K562 (cell line): ENCODE measurements around the gene NUP188. TPM values are rescaled to one million over a fixed set of nuclear protein-coding genes. Genes with fewer than 3 reads are reported as not detected.

Experiments
- CHAMP1 ChIP-seq: fragments of 450-650 bp; IDR thresholded peaks from 2 replicates; pipeline ENCODE4 v1.6.1; 2016; ENCODE audit warnings: mild to moderate bottlenecking
- PCBP1 ChIP-seq: fragments of 200-400 bp; formaldehyde crosslinking; IDR thresholded peaks from 2 replicates; pipeline ENCODE4 v1.6.1; 2018; ENCODE audit warnings: mild to moderate bottlenecking, low read depth, low read length; ENCODE audit not compliant: poor library complexity, severe bottlenecking
- ZFP91 ChIP-seq: sonication (generic); formaldehyde crosslinking; IDR thresholded peaks from 2 replicates; pipeline ENCODE4 v1.8.0; 2022; ENCODE audit warnings: mild to moderate bottlenecking, missing genetic modification reagents
- ZNF263 ChIP-seq: sonication (generic); formaldehyde crosslinking; IDR thresholded peaks from 2 replicates; pipeline ENCODE4 v1.8.0; 2022; ENCODE audit warnings: mild to moderate bottlenecking, missing genetic modification reagents, borderline replicate concordance
- polyA plus RNA-seq, 8 experiments: library from polyadenylated mRNA; depleted of rRNA in 4 of 8; stranded (reverse) in 5 of 8; unstranded in 3 of 8; fragments of >200 nt; fragmentation: Nextera tagmentation in 2 of 8; fragmentation: Illumina TruSeq in 1 of 8; extraction: Ambion mirVana in 2 of 8; extraction: Trizol in 1 of 8; gene quantifications; 2 replicates each; pipeline versions ENCODE4 v1.2.1 to v1.2.3, GENCODE V29; 2011 to 2014; ENCODE audit warnings: inconsistent platforms in 1 of 8, missing spikeins in 1 of 8
- total RNA-seq, 7 experiments: library from RNA; depleted of rRNA in 6 of 7; stranded (reverse); fragments of >200 nt in 6 of 7; fragmentation: Illumina TruSeq in 2 of 7; extraction: Trizol in 2 of 7; gene quantifications; 2 replicates each; pipeline versions ENCODE4 v1.2.1 to v1.2.3, GENCODE V29; 2011 to 2021; ENCODE audit warnings: low replicate concordance in 1 of 7
- TF ChIP-seq, protein P1 (sequence below): fragments of 450-650 bp; IDR thresholded peaks from 2 replicates; pipeline ENCODE4 v1.6.1; 2016; ENCODE audit warnings: mild to moderate bottlenecking, moderate library complexity
- TF ChIP-seq, protein P2 (sequence below): fragments of 250-450 bp; sonication (Bioruptor Pico); IDR thresholded peaks from 2 replicates; pipeline ENCODE4 v1.4.0; 2020; ENCODE audit warnings: mild to moderate bottlenecking, moderate library complexity, borderline replicate concordance

Gene NUP188
- total and polyA plus RNA-seq, 9 of the 15 experiments (the other 6 are each of a cell fraction or from before 2014, with no cell fraction given) = 11.7 to 135 (median 70.6) TPM

DNA sequence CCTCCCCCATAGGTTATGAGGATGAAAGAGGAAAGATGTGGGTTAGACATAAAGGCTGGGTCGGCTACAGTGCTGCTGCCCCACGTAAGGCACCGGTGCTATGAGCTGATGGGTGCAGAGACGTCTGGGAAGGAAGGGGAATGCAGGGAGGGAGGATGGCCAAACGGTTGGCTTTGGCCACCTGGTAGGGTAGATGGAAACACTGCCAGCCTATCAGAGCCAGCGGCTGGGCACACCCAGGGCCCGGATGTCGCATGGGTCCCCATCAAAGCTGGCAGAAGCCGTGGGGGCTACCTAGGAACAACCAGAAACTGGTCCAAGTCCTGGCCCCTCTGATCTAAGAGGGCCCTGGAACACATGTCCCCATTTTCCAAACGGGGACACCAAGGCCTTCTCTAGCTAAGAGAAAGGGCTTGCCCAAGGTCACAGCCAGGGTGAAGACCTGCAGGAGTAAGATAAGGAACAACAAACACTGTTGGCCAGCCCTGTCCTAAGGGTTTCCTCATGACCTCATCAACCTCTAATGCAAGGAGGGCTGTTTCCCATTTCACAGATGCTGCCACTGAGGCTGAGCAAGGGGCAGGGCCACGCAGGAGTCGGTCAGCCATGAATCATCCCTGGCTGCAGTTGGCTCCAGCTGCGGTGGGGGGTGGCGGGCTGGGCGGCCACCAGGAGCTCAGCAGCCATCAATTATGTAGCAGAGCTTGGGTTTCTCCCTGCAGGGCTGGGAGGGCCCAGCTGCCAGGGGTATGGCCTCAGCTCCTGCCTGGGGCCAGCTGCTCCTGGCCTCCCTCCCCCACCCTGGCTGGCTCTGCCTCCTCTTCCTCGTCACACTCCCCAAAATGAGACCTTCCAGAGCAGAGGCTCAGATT, 75.8 kb downstream of the NUP188 start (continued):
- TF ChIP-seq, protein P1, sequence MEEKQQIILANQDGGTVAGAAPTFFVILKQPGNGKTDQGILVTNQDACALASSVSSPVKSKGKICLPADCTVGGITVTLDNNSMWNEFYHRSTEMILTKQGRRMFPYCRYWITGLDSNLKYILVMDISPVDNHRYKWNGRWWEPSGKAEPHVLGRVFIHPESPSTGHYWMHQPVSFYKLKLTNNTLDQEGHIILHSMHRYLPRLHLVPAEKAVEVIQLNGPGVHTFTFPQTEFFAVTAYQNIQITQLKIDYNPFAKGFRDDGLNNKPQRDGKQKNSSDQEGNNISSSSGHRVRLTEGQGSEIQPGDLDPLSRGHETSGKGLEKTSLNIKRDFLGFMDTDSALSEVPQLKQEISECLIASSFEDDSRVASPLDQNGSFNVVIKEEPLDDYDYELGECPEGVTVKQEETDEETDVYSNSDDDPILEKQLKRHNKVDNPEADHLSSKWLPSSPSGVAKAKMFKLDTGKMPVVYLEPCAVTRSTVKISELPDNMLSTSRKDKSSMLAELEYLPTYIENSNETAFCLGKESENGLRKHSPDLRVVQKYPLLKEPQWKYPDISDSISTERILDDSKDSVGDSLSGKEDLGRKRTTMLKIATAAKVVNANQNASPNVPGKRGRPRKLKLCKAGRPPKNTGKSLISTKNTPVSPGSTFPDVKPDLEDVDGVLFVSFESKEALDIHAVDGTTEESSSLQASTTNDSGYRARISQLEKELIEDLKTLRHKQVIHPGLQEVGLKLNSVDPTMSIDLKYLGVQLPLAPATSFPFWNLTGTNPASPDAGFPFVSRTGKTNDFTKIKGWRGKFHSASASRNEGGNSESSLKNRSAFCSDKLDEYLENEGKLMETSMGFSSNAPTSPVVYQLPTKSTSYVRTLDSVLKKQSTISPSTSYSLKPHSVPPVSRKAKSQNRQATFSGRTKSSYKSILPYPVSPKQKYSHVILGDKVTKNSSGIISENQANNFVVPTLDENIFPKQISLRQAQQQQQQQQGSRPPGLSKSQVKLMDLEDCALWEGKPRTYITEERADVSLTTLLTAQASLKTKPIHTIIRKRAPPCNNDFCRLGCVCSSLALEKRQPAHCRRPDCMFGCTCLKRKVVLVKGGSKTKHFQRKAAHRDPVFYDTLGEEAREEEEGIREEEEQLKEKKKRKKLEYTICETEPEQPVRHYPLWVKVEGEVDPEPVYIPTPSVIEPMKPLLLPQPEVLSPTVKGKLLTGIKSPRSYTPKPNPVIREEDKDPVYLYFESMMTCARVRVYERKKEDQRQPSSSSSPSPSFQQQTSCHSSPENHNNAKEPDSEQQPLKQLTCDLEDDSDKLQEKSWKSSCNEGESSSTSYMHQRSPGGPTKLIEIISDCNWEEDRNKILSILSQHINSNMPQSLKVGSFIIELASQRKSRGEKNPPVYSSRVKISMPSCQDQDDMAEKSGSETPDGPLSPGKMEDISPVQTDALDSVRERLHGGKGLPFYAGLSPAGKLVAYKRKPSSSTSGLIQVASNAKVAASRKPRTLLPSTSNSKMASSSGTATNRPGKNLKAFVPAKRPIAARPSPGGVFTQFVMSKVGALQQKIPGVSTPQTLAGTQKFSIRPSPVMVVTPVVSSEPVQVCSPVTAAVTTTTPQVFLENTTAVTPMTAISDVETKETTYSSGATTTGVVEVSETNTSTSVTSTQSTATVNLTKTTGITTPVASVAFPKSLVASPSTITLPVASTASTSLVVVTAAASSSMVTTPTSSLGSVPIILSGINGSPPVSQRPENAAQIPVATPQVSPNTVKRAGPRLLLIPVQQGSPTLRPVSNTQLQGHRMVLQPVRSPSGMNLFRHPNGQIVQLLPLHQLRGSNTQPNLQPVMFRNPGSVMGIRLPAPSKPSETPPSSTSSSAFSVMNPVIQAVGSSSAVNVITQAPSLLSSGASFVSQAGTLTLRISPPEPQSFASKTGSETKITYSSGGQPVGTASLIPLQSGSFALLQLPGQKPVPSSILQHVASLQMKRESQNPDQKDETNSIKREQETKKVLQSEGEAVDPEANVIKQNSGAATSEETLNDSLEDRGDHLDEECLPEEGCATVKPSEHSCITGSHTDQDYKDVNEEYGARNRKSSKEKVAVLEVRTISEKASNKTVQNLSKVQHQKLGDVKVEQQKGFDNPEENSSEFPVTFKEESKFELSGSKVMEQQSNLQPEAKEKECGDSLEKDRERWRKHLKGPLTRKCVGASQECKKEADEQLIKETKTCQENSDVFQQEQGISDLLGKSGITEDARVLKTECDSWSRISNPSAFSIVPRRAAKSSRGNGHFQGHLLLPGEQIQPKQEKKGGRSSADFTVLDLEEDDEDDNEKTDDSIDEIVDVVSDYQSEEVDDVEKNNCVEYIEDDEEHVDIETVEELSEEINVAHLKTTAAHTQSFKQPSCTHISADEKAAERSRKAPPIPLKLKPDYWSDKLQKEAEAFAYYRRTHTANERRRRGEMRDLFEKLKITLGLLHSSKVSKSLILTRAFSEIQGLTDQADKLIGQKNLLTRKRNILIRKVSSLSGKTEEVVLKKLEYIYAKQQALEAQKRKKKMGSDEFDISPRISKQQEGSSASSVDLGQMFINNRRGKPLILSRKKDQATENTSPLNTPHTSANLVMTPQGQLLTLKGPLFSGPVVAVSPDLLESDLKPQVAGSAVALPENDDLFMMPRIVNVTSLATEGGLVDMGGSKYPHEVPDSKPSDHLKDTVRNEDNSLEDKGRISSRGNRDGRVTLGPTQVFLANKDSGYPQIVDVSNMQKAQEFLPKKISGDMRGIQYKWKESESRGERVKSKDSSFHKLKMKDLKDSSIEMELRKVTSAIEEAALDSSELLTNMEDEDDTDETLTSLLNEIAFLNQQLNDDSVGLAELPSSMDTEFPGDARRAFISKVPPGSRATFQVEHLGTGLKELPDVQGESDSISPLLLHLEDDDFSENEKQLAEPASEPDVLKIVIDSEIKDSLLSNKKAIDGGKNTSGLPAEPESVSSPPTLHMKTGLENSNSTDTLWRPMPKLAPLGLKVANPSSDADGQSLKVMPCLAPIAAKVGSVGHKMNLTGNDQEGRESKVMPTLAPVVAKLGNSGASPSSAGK = no peak
- no peak for TF ChIP-seq ZFP91 (CRISPR knock-in tag)
- TF ChIP-seq, protein P2, sequence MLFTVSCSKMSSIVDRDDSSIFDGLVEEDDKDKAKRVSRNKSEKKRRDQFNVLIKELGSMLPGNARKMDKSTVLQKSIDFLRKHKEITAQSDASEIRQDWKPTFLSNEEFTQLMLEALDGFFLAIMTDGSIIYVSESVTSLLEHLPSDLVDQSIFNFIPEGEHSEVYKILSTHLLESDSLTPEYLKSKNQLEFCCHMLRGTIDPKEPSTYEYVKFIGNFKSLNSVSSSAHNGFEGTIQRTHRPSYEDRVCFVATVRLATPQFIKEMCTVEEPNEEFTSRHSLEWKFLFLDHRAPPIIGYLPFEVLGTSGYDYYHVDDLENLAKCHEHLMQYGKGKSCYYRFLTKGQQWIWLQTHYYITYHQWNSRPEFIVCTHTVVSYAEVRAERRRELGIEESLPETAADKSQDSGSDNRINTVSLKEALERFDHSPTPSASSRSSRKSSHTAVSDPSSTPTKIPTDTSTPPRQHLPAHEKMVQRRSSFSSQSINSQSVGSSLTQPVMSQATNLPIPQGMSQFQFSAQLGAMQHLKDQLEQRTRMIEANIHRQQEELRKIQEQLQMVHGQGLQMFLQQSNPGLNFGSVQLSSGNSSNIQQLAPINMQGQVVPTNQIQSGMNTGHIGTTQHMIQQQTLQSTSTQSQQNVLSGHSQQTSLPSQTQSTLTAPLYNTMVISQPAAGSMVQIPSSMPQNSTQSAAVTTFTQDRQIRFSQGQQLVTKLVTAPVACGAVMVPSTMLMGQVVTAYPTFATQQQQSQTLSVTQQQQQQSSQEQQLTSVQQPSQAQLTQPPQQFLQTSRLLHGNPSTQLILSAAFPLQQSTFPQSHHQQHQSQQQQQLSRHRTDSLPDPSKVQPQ (CRISPR knock-in tag) = no peak
- TF ChIP-seq ZNF263 (CRISPR knock-in tag) = no peak
- TF ChIP-seq PCBP1 = peak; percentile 63
- TF ChIP-seq CHAMP1 = no peak
